Measurements from ENCODE around the gene ARMC10.

GRCh38 chr7:103142494-103142893 is 67.6 kb downstream of the ARMC10 start:
- TF ChIP-seq, protein P1, sequence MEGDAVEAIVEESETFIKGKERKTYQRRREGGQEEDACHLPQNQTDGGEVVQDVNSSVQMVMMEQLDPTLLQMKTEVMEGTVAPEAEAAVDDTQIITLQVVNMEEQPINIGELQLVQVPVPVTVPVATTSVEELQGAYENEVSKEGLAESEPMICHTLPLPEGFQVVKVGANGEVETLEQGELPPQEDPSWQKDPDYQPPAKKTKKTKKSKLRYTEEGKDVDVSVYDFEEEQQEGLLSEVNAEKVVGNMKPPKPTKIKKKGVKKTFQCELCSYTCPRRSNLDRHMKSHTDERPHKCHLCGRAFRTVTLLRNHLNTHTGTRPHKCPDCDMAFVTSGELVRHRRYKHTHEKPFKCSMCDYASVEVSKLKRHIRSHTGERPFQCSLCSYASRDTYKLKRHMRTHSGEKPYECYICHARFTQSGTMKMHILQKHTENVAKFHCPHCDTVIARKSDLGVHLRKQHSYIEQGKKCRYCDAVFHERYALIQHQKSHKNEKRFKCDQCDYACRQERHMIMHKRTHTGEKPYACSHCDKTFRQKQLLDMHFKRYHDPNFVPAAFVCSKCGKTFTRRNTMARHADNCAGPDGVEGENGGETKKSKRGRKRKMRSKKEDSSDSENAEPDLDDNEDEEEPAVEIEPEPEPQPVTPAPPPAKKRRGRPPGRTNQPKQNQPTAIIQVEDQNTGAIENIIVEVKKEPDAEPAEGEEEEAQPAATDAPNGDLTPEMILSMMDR (IDR thresholded peaks at IDR 0.05): no peak
- no peak for TF ChIP-seq POLR2A (IDR thresholded peaks at IDR 0.05)
